HG03565 (cell line): ENCODE results near the gene NPIPB2.

Experiments used
- ATAC-seq: cut with Tn5 transposase; IDR thresholded peaks from one replicate; pipeline ENCODE4 v1.9.1; 2021; ENCODE audit warnings: mild to moderate bottlenecking, moderate library complexity; ENCODE audit not compliant: unreplicated experiment

Gene NPIPB2

DNA sequence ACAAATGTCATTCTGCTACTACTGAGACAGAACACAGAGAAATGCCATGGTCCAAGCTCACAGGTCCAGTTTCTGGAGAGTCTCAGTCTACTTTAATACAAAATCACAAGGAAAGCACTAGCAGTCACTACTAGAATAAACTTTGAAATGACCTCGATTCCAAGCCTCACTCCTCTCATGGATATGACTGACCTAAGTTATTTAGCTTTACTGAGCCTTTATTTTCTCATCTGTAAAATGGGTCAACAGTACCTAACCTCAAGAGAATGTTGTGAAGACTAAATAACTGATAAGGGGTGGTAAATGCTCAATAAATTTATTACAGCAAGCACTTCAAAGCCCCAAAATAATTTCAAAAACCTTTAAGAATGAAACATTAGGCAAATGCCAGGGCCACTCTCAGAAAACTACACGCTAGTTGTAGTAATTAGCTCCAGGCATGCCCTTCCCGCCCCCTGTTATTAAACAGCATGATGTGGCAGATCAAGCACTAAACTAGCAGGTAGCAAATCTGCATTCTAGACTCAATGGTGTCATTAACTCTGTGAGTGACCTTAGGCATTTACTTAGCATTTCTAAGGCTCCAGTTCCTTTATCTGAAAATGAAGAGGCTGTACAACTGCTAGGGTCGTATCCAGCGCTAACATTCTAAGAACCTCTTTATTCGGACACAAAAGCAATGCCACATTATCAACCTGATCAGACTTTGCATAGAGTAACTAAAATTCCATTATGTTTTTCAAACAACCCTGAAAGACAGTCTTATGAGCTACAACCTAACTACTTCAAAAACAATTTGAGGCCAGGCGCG is 34.5 kb downstream of the NPIPB2 start:
- no peak for ATAC-seq

DNA sequence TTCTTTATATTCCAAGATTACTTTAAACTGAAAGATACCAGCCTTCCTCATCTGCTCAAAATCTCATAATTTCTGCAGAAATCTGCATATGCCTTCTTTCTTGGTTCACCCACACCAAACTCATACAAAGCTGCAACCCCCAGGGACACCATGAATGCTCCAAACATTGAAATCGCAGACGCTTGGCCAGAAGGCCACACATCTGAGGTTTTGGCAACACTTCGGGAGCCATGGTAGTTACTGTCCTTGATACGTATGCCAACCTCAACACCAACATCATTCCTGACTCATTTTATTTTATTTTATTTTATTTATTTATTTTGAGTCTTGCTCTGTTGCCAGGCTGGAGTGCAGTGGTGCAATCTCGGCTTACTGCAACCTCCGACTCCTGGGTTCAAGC is 37.9 kb downstream of the NPIPB2 start:
- ATAC-seq, result no peak

DNA sequence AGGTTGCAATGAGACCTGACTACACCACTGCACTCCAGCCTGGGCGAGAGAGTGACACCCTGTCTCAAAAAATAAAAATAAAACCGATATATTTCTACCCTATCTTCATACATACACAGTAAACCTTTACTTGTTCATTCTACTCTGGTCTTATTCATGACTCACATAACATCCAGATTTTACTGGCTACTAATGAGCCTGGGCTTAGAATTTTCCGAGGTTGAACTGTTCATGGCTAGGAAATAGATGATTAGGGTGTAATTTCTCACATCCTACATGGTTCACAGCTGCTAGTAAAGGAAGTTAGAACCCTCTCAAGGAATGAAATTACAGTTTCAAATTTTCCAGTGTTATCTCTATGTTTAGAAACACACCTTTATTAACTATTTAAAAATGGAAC is 40.8 kb downstream of the NPIPB2 start:
- no peak for ATAC-seq

DNA sequence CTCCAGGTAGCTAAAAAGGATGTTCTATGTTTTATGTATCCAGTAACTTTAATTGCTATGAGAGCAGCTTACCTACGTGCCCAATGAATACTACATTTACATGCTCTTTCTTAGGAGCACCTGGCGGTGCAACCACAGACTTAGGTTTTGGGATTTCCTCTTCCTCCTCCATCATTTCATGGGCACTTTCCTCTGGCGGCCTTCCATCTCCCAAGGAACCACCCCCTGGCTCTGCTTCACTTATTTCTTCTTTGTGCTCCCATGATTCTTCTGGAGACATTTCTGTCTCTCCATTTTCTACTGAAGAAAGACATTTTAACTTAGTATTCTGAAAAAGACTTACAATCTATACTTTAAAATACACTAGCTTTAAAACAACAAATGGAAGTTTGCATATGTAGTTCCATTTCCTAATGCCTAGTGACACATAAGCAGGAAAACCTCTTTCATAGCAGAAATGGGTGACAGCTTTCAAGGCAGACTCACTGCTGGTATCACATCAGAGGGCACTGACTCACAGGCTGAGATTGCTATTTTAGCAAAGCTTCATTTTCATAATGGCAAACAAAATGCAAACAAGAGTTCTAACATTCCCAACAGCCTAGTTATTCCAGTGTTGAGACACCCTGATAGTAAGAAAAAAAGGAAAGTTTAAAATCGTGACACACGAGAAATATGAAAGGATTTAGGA is 45.2 kb downstream of the NPIPB2 start:
- ATAC-seq, result no peak

DNA sequence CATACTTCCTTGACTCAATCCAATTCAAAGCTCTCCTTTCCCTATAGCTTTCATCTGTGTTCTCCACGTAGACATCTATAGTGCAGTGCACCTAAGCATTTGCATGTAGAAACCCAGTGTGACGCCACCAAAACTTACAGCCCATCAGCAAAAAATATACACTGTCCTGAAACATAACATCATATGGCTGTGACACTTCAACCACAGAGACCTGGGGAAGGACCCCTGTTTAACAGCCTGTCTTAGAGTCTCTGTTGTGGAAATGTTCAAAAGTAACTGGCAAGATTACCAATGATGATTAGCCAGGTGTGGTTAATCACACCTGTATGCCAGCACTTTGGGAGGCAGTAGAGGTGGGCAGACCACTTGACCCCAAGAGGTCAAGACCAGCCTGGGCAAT is 48.3 kb downstream of the NPIPB2 start:
- no peak for ATAC-seq

DNA sequence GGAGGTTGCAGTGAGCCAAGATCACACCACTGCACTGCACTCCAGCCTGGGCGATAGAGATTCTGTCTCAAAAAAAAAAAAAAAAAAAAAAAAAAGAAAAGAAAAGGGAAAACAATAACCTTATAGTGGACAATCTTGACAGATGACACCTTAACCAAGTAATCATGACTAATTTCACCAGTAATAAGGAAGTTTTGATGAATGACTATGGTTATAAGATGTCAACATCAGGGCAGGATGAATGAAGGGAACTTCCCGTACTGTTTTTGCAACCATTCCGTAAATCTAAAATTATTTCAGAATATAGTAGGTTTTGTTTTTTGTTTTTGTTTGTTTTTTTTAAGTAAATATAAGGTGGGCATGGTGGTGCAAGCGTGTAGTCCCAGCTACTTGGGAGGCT is 49.1 kb downstream of the NPIPB2 start:
- no peak for ATAC-seq

DNA sequence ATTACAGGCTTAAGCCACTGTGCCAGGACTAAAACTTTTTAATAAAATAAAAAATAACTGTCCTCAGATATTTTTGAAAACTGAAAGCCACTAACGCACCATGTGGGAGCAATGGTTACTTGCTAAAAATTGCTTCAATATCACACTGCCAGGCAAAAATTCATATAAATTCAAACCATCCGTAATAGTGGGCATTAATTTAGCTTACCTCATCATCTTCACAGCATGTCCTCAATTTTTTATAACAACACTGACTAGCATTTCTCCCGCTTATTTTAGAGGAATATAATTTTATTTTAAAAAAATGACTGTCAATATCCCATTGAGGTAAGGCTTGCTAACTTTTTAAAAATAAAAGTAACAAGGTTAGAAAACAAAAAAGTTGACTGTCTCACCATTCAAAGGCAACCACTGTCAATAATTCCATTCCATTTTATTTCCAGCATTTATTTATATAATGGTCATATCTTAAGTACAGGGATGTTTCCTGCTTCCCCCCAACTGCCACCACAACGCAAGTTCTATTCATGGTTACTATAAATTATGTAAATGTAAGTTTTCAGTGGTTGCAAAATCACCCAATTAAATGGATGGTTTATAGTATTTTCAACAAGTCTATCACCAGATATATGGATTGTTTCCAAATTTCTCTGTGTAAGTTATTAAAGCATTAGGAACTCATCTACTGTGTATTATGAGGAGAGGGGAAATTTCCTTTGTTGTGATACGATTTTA is 51.4 kb downstream of the NPIPB2 start:
- ATAC-seq, result no peak

DNA sequence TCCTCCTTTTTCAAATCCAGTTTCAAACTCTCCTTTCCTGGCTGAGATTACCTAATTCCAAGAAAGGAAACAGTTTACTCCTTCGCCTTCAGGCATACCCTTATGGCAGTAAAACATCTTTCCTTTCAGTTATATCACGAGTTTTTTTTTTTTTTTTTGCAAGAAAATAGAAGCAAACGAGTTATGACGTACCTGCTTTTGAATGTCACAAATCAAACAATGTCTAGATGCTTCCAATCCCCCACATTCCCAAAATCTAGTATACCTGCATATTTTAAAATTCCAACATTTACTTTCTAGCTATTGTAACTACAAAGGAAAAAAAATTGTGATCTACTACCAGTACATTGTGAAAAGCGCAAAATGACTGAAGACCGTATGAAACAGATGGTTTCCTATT is 55.0 kb downstream of the NPIPB2 start:
- ATAC-seq, result no peak

DNA sequence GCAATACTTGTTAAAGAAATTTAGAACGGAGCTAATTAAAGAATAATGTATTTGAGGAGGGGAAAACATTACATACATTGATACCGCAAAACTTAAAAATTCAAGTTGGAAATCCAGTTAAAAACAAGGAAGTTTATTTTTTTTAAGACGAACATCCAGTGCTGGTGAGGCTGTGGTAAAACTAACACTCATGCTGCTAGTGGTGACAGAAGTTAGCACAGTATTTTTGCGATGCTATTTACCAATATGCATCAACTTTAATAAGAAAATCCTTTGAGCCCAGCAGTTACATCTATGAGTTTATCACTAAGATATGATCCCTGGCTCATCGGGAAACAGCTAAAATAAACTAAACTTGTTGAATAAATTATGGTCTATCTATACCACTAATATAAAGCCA is 57.8 kb downstream of the NPIPB2 start:
- no peak for ATAC-seq

DNA sequence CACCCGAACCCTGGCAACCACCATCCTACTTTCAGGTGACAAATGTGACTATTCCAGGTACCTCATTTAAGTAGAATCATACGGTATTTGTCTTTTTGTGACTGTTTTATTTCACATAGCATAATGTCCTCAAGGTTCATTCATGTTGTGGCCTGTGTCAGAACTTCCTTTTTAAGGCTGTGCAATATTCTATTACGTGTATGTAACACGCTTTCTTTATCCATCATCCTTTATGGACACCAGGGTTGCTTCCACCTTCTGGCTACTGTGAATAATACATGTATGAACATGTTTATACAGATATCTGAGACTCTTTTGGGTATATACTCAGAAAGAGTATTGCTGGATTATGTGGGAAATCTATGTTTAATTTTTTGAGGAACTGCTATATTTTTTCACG is 61.8 kb downstream of the NPIPB2 start:
- no peak for ATAC-seq

DNA sequence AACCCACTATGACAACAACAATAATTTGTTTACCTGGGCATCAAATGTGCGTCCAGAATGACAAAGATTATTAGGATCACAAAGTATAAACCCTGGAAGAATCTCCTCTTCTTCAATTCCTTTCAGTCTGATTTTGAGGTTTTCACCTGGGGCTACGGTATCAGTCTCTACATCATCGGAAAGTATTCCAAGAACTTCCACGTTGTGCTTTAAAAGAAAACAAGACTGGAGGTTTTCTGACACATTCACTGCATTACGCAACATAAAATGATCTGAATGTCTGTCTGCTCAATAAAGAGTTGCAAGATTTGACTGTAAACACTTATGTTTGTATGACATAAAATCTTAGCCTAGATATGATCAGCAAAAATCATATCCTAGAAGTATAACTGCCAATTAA is 64.5 kb downstream of the NPIPB2 start:
- no peak for ATAC-seq
